Liver (tissue), 9 donors: ENCODE measurements around the gene GRIN1. TPM values are rescaled to one million over a fixed set of nuclear protein-coding genes. Genes with fewer than 3 reads are reported as not detected.

Experiments
- DNase-seq: peaks from one replicate; pipeline ENCODE4 v3.0.0-alpha.2; 2017; ENCODE audit warnings: low spot score
- H3K27ac ChIP-seq, 2 donors: one replicate each; pipeline ENCODE4 v1.7.0; 2013; ENCODE audit warnings: inconsistent platforms in 2 of 2, low read length in 2 of 2, control low read depth in 1 of 2, low read depth in 1 of 2, mild to moderate bottlenecking in 1 of 2
- H3K27me3 ChIP-seq, 4 donors: one replicate each; pipeline versions ENCODE4 v1.6.1 to v1.7.0; 2013; ENCODE audit warnings: low read length in 3 of 4, inconsistent platforms in 1 of 4, mild to moderate bottlenecking in 1 of 4, moderate library complexity in 1 of 4; ENCODE audit not compliant: control insufficient read depth in 4 of 4, insufficient read depth in 4 of 4
- H3K36me3 ChIP-seq, 4 donors: one replicate each; pipeline versions ENCODE4 v1.6.1 to v1.7.0; 2013; ENCODE audit warnings: low read length in 3 of 4, mild to moderate bottlenecking in 3 of 4, low read depth in 1 of 4, moderate library complexity in 1 of 4; ENCODE audit not compliant: control insufficient read depth in 4 of 4, insufficient read depth in 3 of 4
- H3K4me1 ChIP-seq, 4 donors: one replicate each; pipeline versions ENCODE4 v1.6.1 to v1.7.0; 2013; ENCODE audit warnings: low read length in 3 of 4, mild to moderate bottlenecking in 3 of 4, moderate library complexity in 1 of 4; ENCODE audit not compliant: control insufficient read depth in 4 of 4, insufficient read depth in 4 of 4
- H3K4me3 ChIP-seq, 3 donors: one replicate each; pipeline versions ENCODE4 v1.6.1 to v1.7.0; 2013; ENCODE audit warnings: low read length in 3 of 3, control low read depth in 1 of 3, low read depth in 1 of 3, mild to moderate bottlenecking in 1 of 3
- H3K9ac ChIP-seq, 2 donors: one replicate each; pipeline ENCODE4 v1.7.0; 2013; ENCODE audit warnings: low read length in 2 of 2, mild to moderate bottlenecking in 2 of 2, moderate library complexity in 2 of 2, control low read depth in 1 of 2, low read depth in 1 of 2
- H3K9me3 ChIP-seq, 4 donors: one replicate each; pipeline versions ENCODE4 v1.6.1 to v1.7.0; 2013; ENCODE audit warnings: low read length in 3 of 4; ENCODE audit not compliant: control insufficient read depth in 4 of 4
- CTCF ChIP-seq: fragments of 150-350 bp; IDR thresholded peaks from 2 replicates; pipeline ENCODE4 v1.5.1; 2017; ENCODE audit warnings: improper control_type of control experiment, low read depth, low read length; ENCODE audit not compliant: missing input control
- EGR1 ChIP-seq, 2 donors: IDR thresholded peaks; 2 replicates each; pipeline ENCODE4 v1.6.1; 2016 to 2018; ENCODE audit warnings: antibody characterized with exemption in 2 of 2, low read depth in 2 of 2
- FOXA1 ChIP-seq: IDR thresholded peaks from 2 replicates; pipeline ENCODE4 v1.6.1; 2016; ENCODE audit warnings: antibody characterized with exemption
- FOXA2 ChIP-seq: IDR thresholded peaks from 2 replicates; pipeline ENCODE4 v1.6.1; 2016; ENCODE audit warnings: antibody characterized with exemption
- GABPA ChIP-seq, 2 donors: IDR thresholded peaks in 1 of 2; conservative IDR thresholded peaks in 1 of 2; 2 replicates each; pipeline ENCODE4 v1.6.1; 2016; ENCODE audit warnings: antibody characterized with exemption in 2 of 2, mild to moderate bottlenecking in 1 of 2, moderate library complexity in 1 of 2
- HNF4A ChIP-seq, 2 donors: conservative IDR thresholded peaks; 2 replicates each; pipeline ENCODE4 v1.6.1; 2016; ENCODE audit warnings: antibody characterized with exemption in 2 of 2, mild to moderate bottlenecking in 2 of 2
- HNF4G ChIP-seq: IDR thresholded peaks from 2 replicates; pipeline ENCODE4 v1.6.1; 2016; ENCODE audit warnings: antibody characterized with exemption
- MAX ChIP-seq: IDR thresholded peaks from 2 replicates; pipeline ENCODE4 v1.6.1; 2016; ENCODE audit warnings: antibody characterized with exemption
- NR2F2 ChIP-seq: IDR thresholded peaks from 2 replicates; pipeline ENCODE4 v1.6.1; 2016; ENCODE audit warnings: antibody characterized with exemption
- RAD21 ChIP-seq, 2 donors: IDR thresholded peaks; 2 replicates each; pipeline ENCODE4 v1.6.1; 2016; ENCODE audit warnings: antibody characterized with exemption in 2 of 2, mild to moderate bottlenecking in 2 of 2
- RXRA ChIP-seq, 2 donors: IDR thresholded peaks; 2 replicates each; pipeline ENCODE4 v1.6.1; 2017 to 2018; ENCODE audit warnings: antibody characterized with exemption in 2 of 2, mild to moderate bottlenecking in 1 of 2
- SP1 ChIP-seq: IDR thresholded peaks from 2 replicates; pipeline ENCODE4 v1.6.1; 2018; ENCODE audit warnings: antibody characterized with exemption, mild to moderate bottlenecking
- TAF1 ChIP-seq: conservative IDR thresholded peaks from 2 replicates; pipeline ENCODE4 v1.6.1; 2016; ENCODE audit warnings: antibody characterized with exemption, mild to moderate bottlenecking
- WGBS: extraction: QIAGEN DNeasy Blood & Tissue Kit; methylation state at CpG from one replicate; pipeline ENCODE4 v1.1.7; 2013; 5-methylcytosine and 5-hydroxymethylcytosine counted together
- polyA plus RNA-seq, 2 donors: library from polyadenylated mRNA; stranded (reverse) in 1 of 2; unstranded in 1 of 2; fragments of 200-250 nt in 1 of 2; fragments of >200 nt in 1 of 2; fragmentation: Nextera tagmentation in 1 of 2; extraction: Ambion mirVana in 1 of 2; gene quantifications; one replicate each; pipeline versions ENCODE4 v1.2.1 to v1.2.3, GENCODE V29; 2013 to 2015
- total RNA-seq, 2 donors: library from RNA; depleted of rRNA; stranded (reverse); fragments of >200 nt; gene quantifications; one replicate each; pipeline ENCODE4 v1.2.3, GENCODE V29; 2014
- TF ChIP-seq, protein P1 (sequence below): IDR thresholded peaks from 2 replicates; pipeline ENCODE4 v1.6.1; 2016; ENCODE audit warnings: antibody characterized with exemption
- TF ChIP-seq, protein P2 (sequence below): IDR thresholded peaks from 2 replicates; pipeline ENCODE4 v1.6.1; 2016; ENCODE audit warnings: antibody characterized with exemption
- donor health status: healthy.
- donor health status: healthy.
- donor health status: healthy.
- donor health status: healthy.
- donor health status: healthy.

The GRIN1 gene
- total and polyA plus RNA-seq, 4 donors: 0.05 TPM; not detected in 3

- TF ChIP-seq GABPA (IDR thresholded peaks at IDR 0.05 in 1 of 2, conservative IDR thresholded peaks at IDR 0.05 in 1 of 2): no peak
- TF ChIP-seq RXRA (IDR thresholded peaks at IDR 0.05): no peak
Observed at GRCh38 chr9:137112564-137113384, 26.2 kb upstream of the GRIN1 start (continued).

DNA sequence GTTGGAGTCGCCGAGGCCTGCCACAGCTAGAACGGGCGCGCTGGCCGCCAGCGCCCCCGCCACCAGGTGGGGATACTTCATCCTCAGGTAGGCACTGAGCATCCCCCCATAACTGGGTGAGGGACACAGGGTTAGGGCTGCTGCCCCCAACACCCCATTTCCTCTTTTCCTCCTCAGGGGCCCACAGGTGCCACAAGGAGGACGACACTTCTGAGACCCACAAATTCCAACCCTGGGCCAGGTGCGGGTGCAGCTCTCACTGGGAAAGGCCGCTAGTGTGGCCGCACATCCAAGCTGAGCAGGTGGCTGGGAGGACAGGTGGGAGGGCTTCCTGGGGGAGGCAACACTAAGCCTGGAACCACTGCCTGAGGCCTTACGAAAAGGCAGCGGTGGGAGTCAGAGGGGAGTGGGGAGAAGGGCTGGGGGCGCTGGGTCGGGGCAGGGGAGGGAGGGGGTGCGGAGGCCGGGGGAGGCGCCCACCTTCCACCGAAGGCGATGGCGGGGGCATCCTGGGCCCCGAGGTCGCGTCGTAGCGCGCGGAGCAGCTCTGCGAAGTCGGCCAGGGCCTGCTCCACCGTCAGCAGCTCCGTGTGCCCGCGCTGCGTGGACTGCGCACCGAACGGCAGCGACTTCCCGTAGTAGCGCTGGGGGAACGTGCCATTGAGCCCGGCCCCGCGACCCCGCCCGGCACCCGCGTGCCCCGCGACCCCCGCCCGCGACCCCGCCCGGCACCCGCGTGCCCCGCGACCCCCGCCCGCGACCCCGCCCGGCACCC lies 25.4 kb upstream of the GRIN1 start:
- Histone ChIP-seq H3K4me3 (peak overlapping the region in 1 of 3 donors; percentile 75), H3K27ac (no peak overlapping the region), H3K9ac (no peak overlapping the region), H3K4me1 (peaks cover 4 to 7% (median 5%) of the 10 kb centered on the region in 4 donors), H3K27me3 (no peaks in the 10 kb centered on the region), H3K36me3 (peaks cover 0 to 7% (median 5%) of the 10 kb centered on the region in 4 donors), H3K9me3 (no peaks in the 10 kb centered on the region)
- TF ChIP-seq FOXA1: no peak
- no peak for TF ChIP-seq HNF4G
- TF ChIP-seq, protein P1, sequence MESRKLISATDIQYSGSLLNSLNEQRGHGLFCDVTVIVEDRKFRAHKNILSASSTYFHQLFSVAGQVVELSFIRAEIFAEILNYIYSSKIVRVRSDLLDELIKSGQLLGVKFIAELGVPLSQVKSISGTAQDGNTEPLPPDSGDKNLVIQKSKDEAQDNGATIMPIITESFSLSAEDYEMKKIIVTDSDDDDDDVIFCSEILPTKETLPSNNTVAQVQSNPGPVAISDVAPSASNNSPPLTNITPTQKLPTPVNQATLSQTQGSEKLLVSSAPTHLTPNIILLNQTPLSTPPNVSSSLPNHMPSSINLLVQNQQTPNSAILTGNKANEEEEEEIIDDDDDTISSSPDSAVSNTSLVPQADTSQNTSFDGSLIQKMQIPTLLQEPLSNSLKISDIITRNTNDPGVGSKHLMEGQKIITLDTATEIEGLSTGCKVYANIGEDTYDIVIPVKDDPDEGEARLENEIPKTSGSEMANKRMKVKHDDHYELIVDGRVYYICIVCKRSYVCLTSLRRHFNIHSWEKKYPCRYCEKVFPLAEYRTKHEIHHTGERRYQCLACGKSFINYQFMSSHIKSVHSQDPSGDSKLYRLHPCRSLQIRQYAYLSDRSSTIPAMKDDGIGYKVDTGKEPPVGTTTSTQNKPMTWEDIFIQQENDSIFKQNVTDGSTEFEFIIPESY: no peak
- no peak for TF ChIP-seq NR2F2
- no peak for TF ChIP-seq TAF1
- DNase-seq: no peak
- 50% methylated on average over 66 of the region's 66 CpGs for WGBS

- no peak overlapping the region for H3K9ac ChIP-seq
- H3K9me3 ChIP-seq: no peaks in the 10 kb centered on the region
Observed at GRCh38 chr9:137114220-137114612, 24.7 kb upstream of the GRIN1 start.

More at GRCh38 chr9:137114220-137114612, 24.7 kb upstream of the GRIN1 start:
- no peak overlapping the region for H3K27ac ChIP-seq
- H3K27me3 ChIP-seq: no peaks in the 10 kb centered on the region
- no peak for DNase-seq
- 3% methylated on average over 45 of the region's 45 CpGs for WGBS
- H3K36me3 ChIP-seq: peaks cover 0 to 7% (median 4%) of the 10 kb centered on the region in 4 donors
- H3K4me1 ChIP-seq: peaks cover 4 to 7% (median 5%) of the 10 kb centered on the region in 4 donors
- peak overlapping the region in 2 of 3 donors; percentile 47 to 75 for H3K4me3 ChIP-seq
- TF ChIP-seq SP1 (no peak), HNF4A (conservative IDR thresholded peaks at IDR 0.05) (no peak), CTCF (no peak), EGR1 (IDR thresholded peaks at IDR 0.05; ENCODE audit: low read depth in 2 of 2) (no peak), RAD21 (IDR thresholded peaks at IDR 0.05) (no peak), RXRA (IDR thresholded peaks at IDR 0.05) (no peak), FOXA2 (no peak), TAF1 (no peak), FOXA1 (no peak), MAX (no peak), GABPA (IDR thresholded peaks at IDR 0.05 in 1 of 2, conservative IDR thresholded peaks at IDR 0.05 in 1 of 2) (no peak)
- TF ChIP-seq, protein P1: no peak
- TF ChIP-seq, protein P2, sequence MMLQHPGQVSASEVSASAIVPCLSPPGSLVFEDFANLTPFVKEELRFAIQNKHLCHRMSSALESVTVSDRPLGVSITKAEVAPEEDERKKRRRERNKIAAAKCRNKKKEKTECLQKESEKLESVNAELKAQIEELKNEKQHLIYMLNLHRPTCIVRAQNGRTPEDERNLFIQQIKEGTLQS: no peak
